Measurements from ENCODE around the gene ZNF316.
A peak's percentile ranks its signal among the peaks of the same experiment; 100 is the strongest.
"Not testable (repeated sequence)": the region's sequence is repeated elsewhere in the genome, so short reads cannot be mapped to it uniquely, and the experiment has no call there.

The ZNF316 gene

GRCh38 chr7:6621195-6622133 is 15.7 kb upstream of the ZNF316 start:
- DNase-seq = no peak

GRCh38 chr7:6622134-6622710 is 14.9 kb upstream of the ZNF316 start:
- DNase-seq = no peak

- no peak for DNase-seq
Observed at GRCh38 chr7:6623589-6624245, 13.4 kb upstream of the ZNF316 start.

- no peak for DNase-seq
Observed at GRCh38 chr7:6624246-6624611, 12.9 kb upstream of the ZNF316 start.

- no peak for DNase-seq
Observed at GRCh38 chr7:6628045-6628444, 9.1 kb upstream of the ZNF316 start.

GRCh38 chr7:6630007-6630849 is 6.9 kb upstream of the ZNF316 start:
- DNase-seq = no peak

GRCh38 chr7:6631605-6632004 is 5.5 kb upstream of the ZNF316 start:
- no peak for DNase-seq

- DNase-seq = no peak
Observed at GRCh38 chr7:6634021-6634420, 3.1 kb upstream of the ZNF316 start.

GRCh38 chr7:6634971-6635370 is 2.1 kb upstream of the ZNF316 start:
- DNase-seq = not testable (repeated sequence)

- peak; percentile 45 for DNase-seq
Observed at GRCh38 chr7:6637544-6638229, 569 bp downstream of the ZNF316 start.

- DNase-seq = no peak
Observed at GRCh38 chr7:6639032-6639431, 1.9 kb downstream of the ZNF316 start.

- DNase-seq = no peak
Observed at GRCh38 chr7:6639627-6640026, 2.5 kb downstream of the ZNF316 start.

- peak; percentile 60 for DNase-seq
Observed at GRCh38 chr7:6640246-6640721, 3.2 kb downstream of the ZNF316 start.

- DNase-seq = no peak
Observed at GRCh38 chr7:6641305-6642035, 4.4 kb downstream of the ZNF316 start.

GRCh38 chr7:6642239-6642839 is 5.2 kb downstream of the ZNF316 start:
- no peak for DNase-seq

GRCh38 chr7:6642861-6643640 is 5.9 kb downstream of the ZNF316 start:
- no peak for DNase-seq

GRCh38 chr7:6643915-6644625 is 7.0 kb downstream of the ZNF316 start:
- no peak for DNase-seq

- no peak for DNase-seq
Observed at GRCh38 chr7:6644728-6645127, 7.6 kb downstream of the ZNF316 start.

GRCh38 chr7:6646465-6646864 is 9.3 kb downstream of the ZNF316 start:
- peak; percentile 4 for DNase-seq

All from left hindlimb (tissue), 1 donor.